Endodermal cell (in vitro differentiated cells): ENCODE measurements around the gene ZMIZ1. TPM values are rescaled to one million over a fixed set of nuclear protein-coding genes. Genes with fewer than 3 reads are reported as not detected.

ENCODE experiments used
- DNase-seq: peaks from one replicate; pipeline ENCODE4 v3.0.0-alpha.2; 2017
- H3K27ac ChIP-seq: 2 replicates; pipeline ENCODE4 v1.5.1; 2013; ENCODE audit warnings: mild to moderate bottlenecking, low read depth, low read length, moderate library complexity
- H3K27me3 ChIP-seq: 2 replicates; pipeline ENCODE4 v1.6.1; 2013; ENCODE audit warnings: mild to moderate bottlenecking, low read length, moderate library complexity; ENCODE audit not compliant: insufficient read depth, control insufficient read depth, poor library complexity, severe bottlenecking
- H3K36me3 ChIP-seq: 2 replicates; pipeline ENCODE4 v1.7.0; 2013; ENCODE audit warnings: mild to moderate bottlenecking, low read length, moderate library complexity; ENCODE audit not compliant: control insufficient read depth, insufficient read depth
- H3K4me1 ChIP-seq: one replicate; pipeline ENCODE4 v1.7.0; 2013; ENCODE audit warnings: low read length; ENCODE audit not compliant: control insufficient read depth, insufficient read depth
- H3K4me3 ChIP-seq: 2 replicates; pipeline ENCODE4 v1.5.1; 2013; ENCODE audit warnings: mild to moderate bottlenecking, low read length, moderate library complexity
- H3K9ac ChIP-seq: 2 replicates; pipeline ENCODE4 v1.6.1; 2013; ENCODE audit warnings: mild to moderate bottlenecking, low read length, moderate library complexity; ENCODE audit not compliant: poor library complexity, severe bottlenecking; ENCODE audit errors: extremely low read depth
- H3K9me3 ChIP-seq: 2 replicates; pipeline ENCODE4 v1.6.1; 2013; ENCODE audit warnings: mild to moderate bottlenecking, low read length, moderate library complexity; ENCODE audit not compliant: control insufficient read depth
- H3K27ac Mint-ChIP-seq: 2 replicates; pipeline ENCODE4 v1.8.0; 2020; ENCODE audit warnings: mixed read lengths
- H3K27me3 Mint-ChIP-seq: 2 replicates; pipeline ENCODE4 v1.8.0; 2021; ENCODE audit warnings: mild to moderate bottlenecking, mixed read lengths; ENCODE audit not compliant: insufficient read depth
- H3K36me3 Mint-ChIP-seq: 2 replicates; pipeline ENCODE4 v1.8.0; 2020; ENCODE audit warnings: low read depth, mixed read lengths
- H3K4me1 Mint-ChIP-seq: 2 replicates; pipeline ENCODE4 v1.8.0; 2020; ENCODE audit warnings: mixed read lengths
- H3K4me3 Mint-ChIP-seq: 2 replicates; pipeline ENCODE4 v1.8.0; 2020; ENCODE audit warnings: mild to moderate bottlenecking, moderate library complexity, mixed read lengths
- H3K9me3 Mint-ChIP-seq: 2 replicates; pipeline ENCODE4 v1.8.0; 2020; ENCODE audit warnings: mild to moderate bottlenecking, mixed read lengths
- WGBS, 2 experiments: methylation state at CpG; one replicate each; pipeline versions ENCODE4 v1.1.5 to v1.1.7; 2013; ENCODE audit warnings: missing lambda C conversion rate in 2 of 2, mixed read lengths in 1 of 2; ENCODE audit not compliant: insufficient coverage in 1 of 2, insufficient read length in 1 of 2; 5-methylcytosine and 5-hydroxymethylcytosine counted together
- total RNA-seq, 2 donors: library from RNA; stranded (reverse); fragmentation: NEBNext Ultra II Directional in 1 of 2; extraction: Animal tissue kit (Norgen Biotek cat#: 25700) in 1 of 2; gene quantifications; 2 replicates in 1 of 2; 3 replicates in 1 of 2; pipeline ENCODE4 v1.2.1, GENCODE V29; 2021
- TF ChIP-seq, protein P1 (sequence below): fragments of 200-600 bp; sonication (generic); conservative IDR thresholded peaks from 2 replicates; pipeline ENCODE4 v1.5.0; 2021; ENCODE audit warnings: antibody characterized with exemption, mild to moderate bottlenecking

Gene ZMIZ1
- total RNA-seq, 2 donors from 2014 or later, result 65.3 to 67.5 TPM

DNA sequence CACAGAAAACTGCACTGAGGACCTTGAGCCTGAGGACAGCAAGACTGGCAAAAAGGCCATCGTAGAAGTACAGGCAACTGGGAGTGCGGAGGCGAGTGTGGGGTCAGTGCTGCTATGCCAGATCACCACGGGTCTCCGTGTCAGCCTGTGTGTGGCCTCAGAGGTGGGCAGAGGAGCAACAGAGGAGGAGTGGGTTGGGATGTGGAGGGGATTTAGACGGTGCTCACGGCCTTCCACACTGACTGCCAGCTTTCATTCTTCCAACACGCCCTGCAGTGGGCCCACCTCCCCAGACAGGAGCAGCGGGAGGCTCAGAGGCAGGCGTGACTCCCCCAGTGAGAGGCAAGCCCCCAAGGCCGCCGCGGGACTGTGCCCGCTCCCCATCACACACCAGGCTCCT, 17.0 kb upstream of the ZMIZ1 start:
- H3K27ac ChIP-seq, result no peak overlapping the region

DNA sequence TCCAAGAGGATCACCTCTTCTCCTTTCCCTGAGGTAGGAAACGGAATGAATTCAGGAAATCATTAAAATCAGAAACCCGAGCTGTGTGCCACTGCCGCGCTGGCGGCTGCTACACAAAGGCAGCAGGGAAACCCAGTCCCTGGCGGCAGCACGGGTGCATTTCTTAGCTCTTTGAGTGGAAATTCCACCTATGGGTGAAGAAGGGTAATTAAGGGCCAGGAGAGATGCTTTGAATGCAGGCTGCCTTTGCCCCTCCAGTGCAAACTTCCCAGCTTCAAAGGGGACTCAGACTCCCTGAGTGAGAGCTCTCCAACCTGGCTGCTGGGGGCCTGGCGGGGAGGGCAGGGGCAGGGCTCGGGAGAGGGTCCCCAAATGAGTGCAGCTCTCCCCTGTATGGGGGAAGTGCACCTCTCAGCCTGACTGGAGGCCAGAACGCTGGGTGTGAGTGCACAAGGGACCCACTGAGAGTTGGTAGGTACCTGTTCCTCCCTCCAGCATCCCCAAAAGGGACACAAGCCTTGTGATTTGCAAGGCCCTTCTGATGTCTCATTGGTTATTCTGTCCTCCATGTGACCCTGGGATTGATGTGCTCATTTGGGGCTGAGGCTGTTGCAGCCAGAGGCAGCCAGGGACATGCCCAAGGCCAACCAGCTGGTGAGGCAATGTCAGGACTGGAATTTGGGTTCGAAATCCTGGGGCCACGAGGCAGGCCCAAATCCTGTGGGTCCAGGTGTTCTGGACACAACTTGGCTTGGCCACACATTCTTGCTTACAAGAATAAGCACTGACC, 16.3 kb upstream of the ZMIZ1 start:
- WGBS, 2 experiments, result 56 to 68% methylated on average over 8 to 12 of the region's 12 CpGs
- Mint-ChIP-seq H3K4me1 (peaks cover 51% of the 10 kb centered on the region), H3K27me3 (no peaks in the 10 kb centered on the region), H3K27ac (no peak overlapping the region), H3K4me3 (no peak overlapping the region), H3K9me3 (no peaks in the 10 kb centered on the region), H3K36me3 (no peaks in the 10 kb centered on the region)
- no peak overlapping the region for H3K27ac ChIP-seq
- H3K27me3 ChIP-seq, result no peaks in the 10 kb centered on the region
- no peaks in the 10 kb centered on the region for H3K36me3 ChIP-seq
- H3K9ac ChIP-seq, result no peak overlapping the region
- DNase-seq, result peak; percentile 81
- H3K9me3 ChIP-seq, result no peaks in the 10 kb centered on the region
- TF ChIP-seq, protein P1, sequence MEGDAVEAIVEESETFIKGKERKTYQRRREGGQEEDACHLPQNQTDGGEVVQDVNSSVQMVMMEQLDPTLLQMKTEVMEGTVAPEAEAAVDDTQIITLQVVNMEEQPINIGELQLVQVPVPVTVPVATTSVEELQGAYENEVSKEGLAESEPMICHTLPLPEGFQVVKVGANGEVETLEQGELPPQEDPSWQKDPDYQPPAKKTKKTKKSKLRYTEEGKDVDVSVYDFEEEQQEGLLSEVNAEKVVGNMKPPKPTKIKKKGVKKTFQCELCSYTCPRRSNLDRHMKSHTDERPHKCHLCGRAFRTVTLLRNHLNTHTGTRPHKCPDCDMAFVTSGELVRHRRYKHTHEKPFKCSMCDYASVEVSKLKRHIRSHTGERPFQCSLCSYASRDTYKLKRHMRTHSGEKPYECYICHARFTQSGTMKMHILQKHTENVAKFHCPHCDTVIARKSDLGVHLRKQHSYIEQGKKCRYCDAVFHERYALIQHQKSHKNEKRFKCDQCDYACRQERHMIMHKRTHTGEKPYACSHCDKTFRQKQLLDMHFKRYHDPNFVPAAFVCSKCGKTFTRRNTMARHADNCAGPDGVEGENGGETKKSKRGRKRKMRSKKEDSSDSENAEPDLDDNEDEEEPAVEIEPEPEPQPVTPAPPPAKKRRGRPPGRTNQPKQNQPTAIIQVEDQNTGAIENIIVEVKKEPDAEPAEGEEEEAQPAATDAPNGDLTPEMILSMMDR, result peak; percentile 81
- H3K4me1 ChIP-seq, result peaks cover 42% of the 10 kb centered on the region
- no peak overlapping the region for H3K4me3 ChIP-seq

More for the DNA sequence above, 17.0 kb upstream of the ZMIZ1 start:
- H3K36me3 ChIP-seq, result no peaks in the 10 kb centered on the region
- H3K4me3 ChIP-seq, result no peak overlapping the region
- DNase-seq, result peak; percentile 58
- H3K4me1 Mint-ChIP-seq, result peaks cover 45% of the 10 kb centered on the region
- no peak overlapping the region for H3K9ac ChIP-seq
- H3K27me3 Mint-ChIP-seq, result no peaks in the 10 kb centered on the region
- H3K27me3 ChIP-seq, result no peaks in the 10 kb centered on the region
- H3K36me3 Mint-ChIP-seq, result no peaks in the 10 kb centered on the region
- no peaks in the 10 kb centered on the region for H3K9me3 ChIP-seq
- peak overlapping the region; percentile 6 for H3K27ac Mint-ChIP-seq
- peak overlapping the region; percentile 11 for H3K4me3 Mint-ChIP-seq
- TF ChIP-seq, protein P1, result no peak
- H3K4me1 ChIP-seq, result peaks cover 38% of the 10 kb centered on the region
- 84 to 93% methylated on average over 2 to 14 of the region's 14 CpGs for WGBS, 2 experiments
- H3K9me3 Mint-ChIP-seq, result no peaks in the 10 kb centered on the region

DNA sequence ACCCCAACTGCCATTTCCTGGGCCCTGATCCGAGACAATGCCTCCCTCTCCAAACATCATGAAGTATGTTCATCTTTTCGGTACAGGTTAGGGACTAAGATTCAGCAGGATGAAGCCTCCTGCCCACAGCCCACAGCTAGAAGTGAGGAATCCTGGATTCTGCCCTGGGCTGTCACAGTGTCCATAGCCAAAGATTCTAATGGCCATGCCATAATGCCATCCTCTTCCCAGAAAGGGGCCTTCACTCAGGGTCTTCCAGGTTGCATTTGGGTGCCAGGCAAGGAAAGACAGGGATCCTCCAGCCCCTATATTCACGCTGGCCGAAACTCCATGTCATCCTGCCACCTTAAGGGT, 15.7 kb upstream of the ZMIZ1 start:
- Histone ChIP-seq H3K27ac (no peak overlapping the region), H3K27me3 (no peaks in the 10 kb centered on the region), H3K4me3 (no peak overlapping the region), H3K4me1 (peaks cover 42% of the 10 kb centered on the region), H3K9ac (no peak overlapping the region), H3K36me3 (no peaks in the 10 kb centered on the region), H3K9me3 (no peaks in the 10 kb centered on the region)
- TF ChIP-seq, protein P1, result no peak
- DNase-seq, result no peak
- H3K27me3 Mint-ChIP-seq, result no peaks in the 10 kb centered on the region
- 91 to 93% methylated on average over 4 of the region's 4 CpGs for WGBS, 2 experiments
- H3K27ac Mint-ChIP-seq, result no peak overlapping the region
- peaks cover 55% of the 10 kb centered on the region for H3K4me1 Mint-ChIP-seq
- H3K9me3 Mint-ChIP-seq, result no peaks in the 10 kb centered on the region
- H3K4me3 Mint-ChIP-seq, result no peak overlapping the region
- H3K36me3 Mint-ChIP-seq, result no peaks in the 10 kb centered on the region
